ENCODE data around the gene GPR3.
A peak's percentile ranks its signal among the peaks of the same experiment; 100 is the strongest.

Gene GPR3

GRCh38 chr1:27348861-27349783 is 43.3 kb upstream of the GPR3 start:
- TF ChIP-seq, protein P1, sequence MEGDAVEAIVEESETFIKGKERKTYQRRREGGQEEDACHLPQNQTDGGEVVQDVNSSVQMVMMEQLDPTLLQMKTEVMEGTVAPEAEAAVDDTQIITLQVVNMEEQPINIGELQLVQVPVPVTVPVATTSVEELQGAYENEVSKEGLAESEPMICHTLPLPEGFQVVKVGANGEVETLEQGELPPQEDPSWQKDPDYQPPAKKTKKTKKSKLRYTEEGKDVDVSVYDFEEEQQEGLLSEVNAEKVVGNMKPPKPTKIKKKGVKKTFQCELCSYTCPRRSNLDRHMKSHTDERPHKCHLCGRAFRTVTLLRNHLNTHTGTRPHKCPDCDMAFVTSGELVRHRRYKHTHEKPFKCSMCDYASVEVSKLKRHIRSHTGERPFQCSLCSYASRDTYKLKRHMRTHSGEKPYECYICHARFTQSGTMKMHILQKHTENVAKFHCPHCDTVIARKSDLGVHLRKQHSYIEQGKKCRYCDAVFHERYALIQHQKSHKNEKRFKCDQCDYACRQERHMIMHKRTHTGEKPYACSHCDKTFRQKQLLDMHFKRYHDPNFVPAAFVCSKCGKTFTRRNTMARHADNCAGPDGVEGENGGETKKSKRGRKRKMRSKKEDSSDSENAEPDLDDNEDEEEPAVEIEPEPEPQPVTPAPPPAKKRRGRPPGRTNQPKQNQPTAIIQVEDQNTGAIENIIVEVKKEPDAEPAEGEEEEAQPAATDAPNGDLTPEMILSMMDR (IDR thresholded peaks at IDR 0.05; ENCODE audit: low read depth, low read length): no peak
- DNase-seq (ENCODE audit: low read depth in 2 of 2): no peak
- H3K4me3 ChIP-seq (replicated peaks in 1 of 2; ENCODE audit: low read depth in 2 of 2, low read length in 2 of 2): peak overlapping the region; percentile 41 to 43

DNA sequence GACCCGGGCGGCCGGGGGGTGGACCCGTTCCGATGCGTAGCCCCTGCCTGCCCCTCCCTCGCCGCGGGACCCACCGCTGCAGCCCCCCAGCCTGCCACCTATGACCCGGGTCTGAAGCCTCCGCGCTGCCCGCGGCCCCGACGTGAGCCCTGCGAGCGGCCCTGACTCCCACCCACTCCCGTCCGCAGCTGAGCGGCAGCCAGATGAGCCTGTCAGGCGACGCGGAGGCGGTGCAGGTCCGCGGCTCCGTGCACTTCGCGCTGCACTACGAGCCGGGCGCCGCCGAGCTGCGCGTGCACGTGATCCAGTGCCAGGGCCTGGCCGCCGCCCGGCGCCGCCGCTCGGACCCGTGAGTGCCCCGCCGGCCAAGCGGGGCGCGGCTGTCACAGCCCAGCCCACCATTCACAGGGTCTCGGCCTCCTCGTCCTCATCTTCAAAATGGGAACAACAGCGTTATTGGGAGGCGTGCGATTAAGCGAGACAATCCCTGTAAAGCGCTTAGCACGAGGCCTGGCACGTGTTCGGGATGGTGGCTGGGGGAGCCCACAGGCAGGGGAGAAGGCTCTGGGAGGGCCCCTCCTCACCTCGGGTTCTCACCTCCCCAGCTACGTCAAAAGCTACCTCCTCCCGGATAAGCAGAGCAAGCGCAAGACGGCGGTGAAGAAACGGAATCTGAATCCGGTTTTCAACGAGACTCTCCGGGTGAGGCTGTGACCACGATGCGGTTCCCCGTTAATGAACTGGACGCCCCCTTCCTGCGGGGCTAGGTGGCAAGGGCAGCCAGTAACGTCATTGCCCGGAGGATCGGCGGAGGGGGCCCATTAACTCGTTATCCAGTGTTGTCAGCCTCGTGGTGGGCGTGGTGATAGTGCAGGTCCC is 42.4 kb upstream of the GPR3 start:
- H3K4me3 ChIP-seq (replicated peaks in 1 of 2; ENCODE audit: low read depth in 2 of 2, low read length in 2 of 2): peak overlapping the region; percentile 41 to 43
- peak; percentile 60 to 82 for DNase-seq (ENCODE audit: low read depth in 2 of 2)
- TF ChIP-seq, protein P1 (IDR thresholded peaks at IDR 0.05; ENCODE audit: low read depth, low read length): no peak

GRCh38 chr1:27350663-27351540 is 41.5 kb upstream of the GPR3 start:
- peak in 1 of 2 donors; percentile 74 for DNase-seq (ENCODE audit: low read depth in 2 of 2)
- peak overlapping the region in 1 of 2 donors; percentile 4 for H3K4me3 ChIP-seq (replicated peaks in 1 of 2; ENCODE audit: low read depth in 2 of 2, low read length in 2 of 2)
- TF ChIP-seq, protein P1 (IDR thresholded peaks at IDR 0.05; ENCODE audit: low read depth, low read length): no peak

DNA sequence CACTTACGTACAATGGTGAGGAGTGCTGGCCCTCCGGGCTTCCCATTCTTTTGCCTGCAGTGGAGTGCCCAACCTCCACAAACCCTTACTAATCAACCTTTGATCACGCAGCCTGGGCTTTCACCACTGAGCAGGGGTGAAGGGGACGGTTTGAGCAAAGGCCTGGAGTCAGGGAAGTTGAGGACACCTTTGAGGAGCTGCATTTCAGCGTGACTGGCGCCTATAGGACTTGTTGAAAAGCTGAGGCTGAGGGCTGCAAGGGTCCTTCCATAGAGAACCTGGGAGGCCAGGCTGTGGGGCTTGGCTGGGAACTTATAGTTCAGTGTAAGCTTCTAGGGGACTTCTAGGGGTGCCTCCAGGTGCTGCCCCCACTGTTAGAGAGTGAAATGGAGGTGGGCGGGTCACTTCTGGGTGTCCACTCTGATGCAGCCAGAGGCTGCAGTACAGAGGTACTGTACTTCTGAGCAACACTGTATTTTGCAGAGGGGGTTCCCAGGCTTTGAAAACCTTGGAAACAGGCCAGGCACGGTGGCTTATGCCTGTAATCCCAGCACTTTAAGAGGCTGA is 40.8 kb upstream of the GPR3 start:
- TF ChIP-seq, protein P1 (IDR thresholded peaks at IDR 0.05; ENCODE audit: low read depth, low read length): no peak
- no peak for DNase-seq (ENCODE audit: low read depth in 2 of 2)
- no peak overlapping the region for H3K4me3 ChIP-seq (replicated peaks in 1 of 2; ENCODE audit: low read depth in 2 of 2, low read length in 2 of 2)

DNA sequence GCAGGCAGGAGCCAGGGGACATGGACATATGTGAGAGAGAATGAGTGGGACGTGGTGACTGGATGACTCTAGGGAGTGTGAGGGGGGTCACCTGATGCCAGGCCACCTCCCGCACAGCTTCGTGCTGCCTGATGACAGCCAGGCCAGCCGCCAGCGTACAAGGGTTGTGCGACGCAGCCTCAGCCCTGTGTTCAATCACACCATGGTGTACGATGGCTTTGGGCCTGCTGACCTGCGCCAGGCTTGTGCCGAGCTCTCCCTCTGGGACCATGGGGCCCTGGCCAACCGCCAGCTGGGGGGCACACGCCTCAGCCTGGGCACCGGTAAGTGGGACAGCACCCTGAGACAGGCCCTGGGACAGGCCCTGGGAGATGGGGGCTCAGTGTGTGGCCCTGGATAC is 39.3 kb upstream of the GPR3 start:
- no peak for DNase-seq (ENCODE audit: low read depth in 2 of 2)
- TF ChIP-seq, protein P1 (IDR thresholded peaks at IDR 0.05; ENCODE audit: low read depth, low read length): no peak
- H3K4me3 ChIP-seq (replicated peaks in 1 of 2; ENCODE audit: low read depth in 2 of 2, low read length in 2 of 2): no peak overlapping the region

- H3K4me3 ChIP-seq (replicated peaks in 1 of 2; ENCODE audit: low read depth in 2 of 2, low read length in 2 of 2): no peak overlapping the region
- no peak for DNase-seq (ENCODE audit: low read depth in 2 of 2)
- TF ChIP-seq, protein P1 (IDR thresholded peaks at IDR 0.05; ENCODE audit: low read depth, low read length): no peak
Measured at GRCh38 chr1:27353629-27354028, 38.8 kb upstream of the GPR3 start.
